Measurements from ENCODE around the gene HEATR5A.
"Not testable (repeated sequence)": the region's sequence is repeated elsewhere in the genome, so short reads cannot be mapped to it uniquely, and the experiment has no call there.

HEATR5A gene

GRCh38 chr14:31420319-31421111 is at the start of gene HEATR5A:
TSS of gene HEATR5A (minus strand) at chr14:31420550. CDS start at chr14:31402975, 17,575 bp downstream.
- DNase-seq (ENCODE audit: low read depth in 2 of 2) = peak; percentile 85 to 90

GRCh38 chr14:31466554-31466953 is 46.2 kb upstream of the HEATR5A start:
- no peak for DNase-seq (ENCODE audit: low read depth in 2 of 2)

- peak in 1 of 2 experiments; percentile 40 for DNase-seq (ENCODE audit: low read depth in 2 of 2)
These were observed 44.8 kb upstream of the HEATR5A start for GRCh38 chr14:31465111-31465510.

- DNase-seq (ENCODE audit: low read depth in 2 of 2) = not testable (repeated sequence)
These were observed 42.1 kb upstream of the HEATR5A start for GRCh38 chr14:31462450-31462849.

- DNase-seq (ENCODE audit: low read depth in 2 of 2) = no peak
These were observed 41.2 kb upstream of the HEATR5A start for GRCh38 chr14:31461545-31461944.

- no peak for DNase-seq (ENCODE audit: low read depth in 2 of 2)
These were observed 37.6 kb upstream of the HEATR5A start for GRCh38 chr14:31457665-31458659.

- peak; percentile 81 to 82 for DNase-seq (ENCODE audit: low read depth in 2 of 2)
These were observed 36.7 kb upstream of the HEATR5A start, which contains the start of gene DTD2 for GRCh38 chr14:31456841-31457664. TSS of gene DTD2 (minus strand) at chr14:31457506. CDS start at chr14:31457393, 113 bp downstream.

- DNase-seq (ENCODE audit: low read depth in 2 of 2) = no peak
These were observed 29.7 kb upstream of the HEATR5A start for GRCh38 chr14:31449971-31450610.

- DNase-seq (ENCODE audit: low read depth in 2 of 2) = no peak
These were observed 28.8 kb upstream of the HEATR5A start for GRCh38 chr14:31449136-31449535.

GRCh38 chr14:31445703-31446102 is 25.4 kb upstream of the HEATR5A start:
- no peak for DNase-seq (ENCODE audit: low read depth in 2 of 2)

- no peak for DNase-seq (ENCODE audit: low read depth in 2 of 2)
These were observed 21.9 kb upstream of the HEATR5A start for GRCh38 chr14:31442284-31442683.

GRCh38 chr14:31441273-31442111 is 21.1 kb upstream of the HEATR5A start:
- DNase-seq (ENCODE audit: low read depth in 2 of 2) = no peak

- DNase-seq (ENCODE audit: low read depth in 2 of 2) = no peak
These were observed 19.9 kb upstream of the HEATR5A start for GRCh38 chr14:31440280-31440679.

- DNase-seq (ENCODE audit: low read depth in 2 of 2) = no peak
These were observed 19.2 kb upstream of the HEATR5A start for GRCh38 chr14:31439561-31439960.

- DNase-seq (ENCODE audit: low read depth in 2 of 2) = not testable (repeated sequence)
These were observed 16.8 kb upstream of the HEATR5A start for GRCh38 chr14:31437045-31437691.

GRCh38 chr14:31435276-31435675 is 14.9 kb upstream of the HEATR5A start:
- peak; percentile 74 to 76 for DNase-seq (ENCODE audit: low read depth in 2 of 2)

GRCh38 chr14:31430634-31431264 is 10.4 kb upstream of the HEATR5A start:
- DNase-seq (ENCODE audit: low read depth in 2 of 2) = no peak

GRCh38 chr14:31429791-31430190 is 9.4 kb upstream of the HEATR5A start:
- no peak for DNase-seq (ENCODE audit: low read depth in 2 of 2)

GRCh38 chr14:31428011-31428410 is 7.7 kb upstream of the HEATR5A start:
- DNase-seq (ENCODE audit: low read depth in 2 of 2) = no peak
